ENCODE data around the gene PARL.
"Not testable (repeated sequence)": the region's sequence is repeated elsewhere in the genome, so short reads cannot be mapped to it uniquely, and the experiment has no call there.

PARL gene

GRCh38 chr3:183794452-183794851 lies 90.2 kb downstream of the PARL start:
- Histone ChIP-seq H2AFZ (ENCODE audit: low read length, unreplicated experiment) (no peak overlapping the region), H3K27ac (ENCODE audit: low read depth, low read length) (no peak overlapping the region), H3K4me3 (ENCODE audit: low read depth, low read length) (no peak overlapping the region), H3K4me1 (ENCODE audit: control insufficient read depth, insufficient read depth, low read length, unreplicated experiment) (no peaks in the 10 kb centered on the region), H3K36me3 (ENCODE audit: insufficient read depth, low read length) (peaks cover 32% of the 10 kb centered on the region), H3K27me3 (ENCODE audit: insufficient read depth, low read length) (no peaks in the 10 kb centered on the region), H3K79me2 (ENCODE audit: control insufficient read depth, insufficient read depth, low read length, unreplicated experiment) (peaks cover 9% of the 10 kb centered on the region)

- H3K27me3 ChIP-seq (ENCODE audit: insufficient read depth, low read length): no peaks in the 10 kb centered on the region
- H3K36me3 ChIP-seq (ENCODE audit: insufficient read depth, low read length): peaks cover 33% of the 10 kb centered on the region
- no peak overlapping the region for H3K27ac ChIP-seq (ENCODE audit: low read depth, low read length)
- peaks cover 3% of the 10 kb centered on the region for H3K4me1 ChIP-seq (ENCODE audit: control insufficient read depth, insufficient read depth, low read length, unreplicated experiment)
- no peak overlapping the region for H3K4me3 ChIP-seq (ENCODE audit: low read depth, low read length)
- peaks cover 20% of the 10 kb centered on the region for H3K79me2 ChIP-seq (ENCODE audit: control insufficient read depth, insufficient read depth, low read length, unreplicated experiment)
- no peak overlapping the region for H2AFZ ChIP-seq (ENCODE audit: low read length, unreplicated experiment)
Observed at GRCh38 chr3:183792976-183793375, 91.7 kb downstream of the PARL start.

DNA sequence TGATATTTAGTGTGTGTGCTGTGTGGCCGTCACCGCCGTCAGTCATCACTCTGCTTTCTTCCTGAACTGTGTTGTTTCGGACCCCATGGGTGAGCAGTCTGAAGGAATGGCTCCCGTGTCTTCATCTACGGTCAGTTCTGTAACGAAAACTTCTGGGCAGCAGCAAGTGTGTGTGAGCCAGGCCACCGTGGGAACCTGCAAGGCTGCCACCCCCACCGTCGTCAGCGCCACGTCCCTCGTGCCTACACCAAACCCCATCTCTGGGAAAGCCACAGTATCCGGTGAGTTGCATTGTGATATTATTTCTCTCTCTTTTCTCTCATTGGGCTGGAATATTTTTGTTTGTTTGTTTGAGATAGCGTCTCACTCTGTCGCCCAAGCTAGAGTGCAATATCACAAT lies 94.0 kb downstream of the PARL start:
- H2AFZ ChIP-seq (ENCODE audit: low read length, unreplicated experiment): no peak overlapping the region
- H3K4me3 ChIP-seq (ENCODE audit: low read depth, low read length): no peak overlapping the region
- no peak overlapping the region for H3K27ac ChIP-seq (ENCODE audit: low read depth, low read length)
- H3K27me3 ChIP-seq (ENCODE audit: insufficient read depth, low read length): no peaks in the 10 kb centered on the region
- peaks cover 3% of the 10 kb centered on the region for H3K4me1 ChIP-seq (ENCODE audit: control insufficient read depth, insufficient read depth, low read length, unreplicated experiment)
- peaks cover 24% of the 10 kb centered on the region for H3K79me2 ChIP-seq (ENCODE audit: control insufficient read depth, insufficient read depth, low read length, unreplicated experiment)
- peaks cover 45% of the 10 kb centered on the region for H3K36me3 ChIP-seq (ENCODE audit: insufficient read depth, low read length)

DNA sequence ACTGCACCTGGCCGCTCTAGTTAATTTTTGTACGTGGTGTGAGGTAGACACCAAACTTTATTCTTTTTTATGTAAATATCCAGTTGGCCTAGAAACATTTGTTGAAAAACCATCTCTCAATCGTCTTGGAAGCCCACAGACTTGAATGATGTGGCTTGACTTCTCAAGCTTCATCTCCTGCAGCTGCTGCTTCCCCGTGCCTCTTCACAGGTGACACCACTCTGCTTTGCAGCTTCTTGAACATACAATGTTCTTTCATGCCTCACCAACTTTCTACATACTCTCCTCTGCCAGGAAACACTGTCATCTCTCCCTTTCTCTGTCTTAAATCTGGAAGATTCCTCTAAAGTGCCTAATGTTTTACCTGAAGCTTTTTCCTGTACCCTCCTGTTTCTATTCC lies 94.9 kb downstream of the PARL start:
- Histone ChIP-seq H2AFZ (ENCODE audit: low read length, unreplicated experiment) (no peak overlapping the region), H3K36me3 (ENCODE audit: insufficient read depth, low read length) (peaks cover 46% of the 10 kb centered on the region), H3K4me1 (ENCODE audit: control insufficient read depth, insufficient read depth, low read length, unreplicated experiment) (peaks cover 3% of the 10 kb centered on the region), H3K27me3 (ENCODE audit: insufficient read depth, low read length) (no peaks in the 10 kb centered on the region), H3K27ac (ENCODE audit: low read depth, low read length) (no peak overlapping the region), H3K4me3 (ENCODE audit: low read depth, low read length) (no peak overlapping the region), H3K79me2 (ENCODE audit: control insufficient read depth, insufficient read depth, low read length, unreplicated experiment) (peaks cover 24% of the 10 kb centered on the region)

- H3K27ac ChIP-seq (ENCODE audit: low read depth, low read length); H2AFZ ChIP-seq (ENCODE audit: low read length, unreplicated experiment); H3K27me3 ChIP-seq (ENCODE audit: insufficient read depth, low read length); H3K4me3 ChIP-seq (ENCODE audit: low read depth, low read length): not testable (repeated sequence)
- peaks cover 58% of the 10 kb centered on the region for H3K36me3 ChIP-seq (ENCODE audit: insufficient read depth, low read length)
- peaks cover 31% of the 10 kb centered on the region for H3K79me2 ChIP-seq (ENCODE audit: control insufficient read depth, insufficient read depth, low read length, unreplicated experiment)
- peaks cover 17% of the 10 kb centered on the region for H3K4me1 ChIP-seq (ENCODE audit: control insufficient read depth, insufficient read depth, low read length, unreplicated experiment)
Observed at GRCh38 chr3:183784503-183784902, 100.2 kb downstream of the PARL start.

DNA sequence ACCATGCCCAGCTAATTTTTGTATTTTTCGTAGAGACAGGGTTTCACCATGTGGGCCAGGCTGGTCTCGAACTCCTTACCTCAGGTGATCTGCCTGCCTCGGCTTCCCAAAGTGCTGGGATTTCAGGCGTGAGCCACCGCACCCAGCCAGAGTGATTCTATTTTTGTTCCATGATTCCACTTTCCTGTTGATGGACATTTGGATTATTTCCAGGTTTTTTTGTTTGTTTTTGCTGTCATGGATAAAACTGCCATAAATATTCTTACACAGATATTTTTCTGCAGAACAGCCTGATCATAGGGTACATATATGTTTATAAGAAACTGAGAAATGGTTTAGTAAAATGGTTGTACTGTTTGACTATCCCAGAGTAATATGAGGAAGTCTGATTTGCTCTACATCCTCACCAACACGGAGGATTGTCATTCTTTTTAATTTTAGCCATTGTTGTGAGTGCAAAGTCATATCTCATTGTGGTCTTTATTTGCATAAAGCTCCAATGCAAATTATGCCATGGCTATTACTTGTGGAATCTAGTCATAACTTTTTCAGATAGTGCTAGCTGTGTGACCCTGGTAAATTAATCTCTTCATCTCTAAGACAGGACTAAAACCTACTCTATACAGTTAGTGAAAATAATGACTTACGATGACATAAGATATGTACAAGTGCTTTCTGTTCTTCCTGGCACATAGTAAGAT lies 102.0 kb downstream of the PARL start:
- Histone ChIP-seq H3K27ac (ENCODE audit: low read depth, low read length) (no peak overlapping the region), H3K79me2 (ENCODE audit: control insufficient read depth, insufficient read depth, low read length, unreplicated experiment) (peaks cover 20% of the 10 kb centered on the region), H3K27me3 (ENCODE audit: insufficient read depth, low read length) (no peaks in the 10 kb centered on the region), H2AFZ (ENCODE audit: low read length, unreplicated experiment) (no peak overlapping the region), H3K4me1 (ENCODE audit: control insufficient read depth, insufficient read depth, low read length, unreplicated experiment) (peaks cover 14% of the 10 kb centered on the region), H3K36me3 (ENCODE audit: insufficient read depth, low read length) (peaks cover 57% of the 10 kb centered on the region), H3K4me3 (ENCODE audit: low read depth, low read length) (no peak overlapping the region)

- no peak overlapping the region for H2AFZ ChIP-seq (ENCODE audit: low read length, unreplicated experiment)
- H3K27ac ChIP-seq (ENCODE audit: low read depth, low read length): no peak overlapping the region
- H3K79me2 ChIP-seq (ENCODE audit: control insufficient read depth, insufficient read depth, low read length, unreplicated experiment): peaks cover 16% of the 10 kb centered on the region
- H3K36me3 ChIP-seq (ENCODE audit: insufficient read depth, low read length): peaks cover 55% of the 10 kb centered on the region
- H3K4me3 ChIP-seq (ENCODE audit: low read depth, low read length): no peak overlapping the region
- no peaks in the 10 kb centered on the region for H3K27me3 ChIP-seq (ENCODE audit: insufficient read depth, low read length)
- peaks cover 18% of the 10 kb centered on the region for H3K4me1 ChIP-seq (ENCODE audit: control insufficient read depth, insufficient read depth, low read length, unreplicated experiment)
Observed at GRCh38 chr3:183781246-183781645, 103.4 kb downstream of the PARL start.

GRCh38 chr3:183779896-183780465 lies 104.7 kb downstream of the PARL start:
- Histone ChIP-seq H2AFZ (ENCODE audit: low read length, unreplicated experiment) (no peak overlapping the region), H3K4me3 (ENCODE audit: low read depth, low read length) (no peak overlapping the region), H3K79me2 (ENCODE audit: control insufficient read depth, insufficient read depth, low read length, unreplicated experiment) (peaks cover 16% of the 10 kb centered on the region), H3K27me3 (ENCODE audit: insufficient read depth, low read length) (no peaks in the 10 kb centered on the region), H3K27ac (ENCODE audit: low read depth, low read length) (no peak overlapping the region), H3K4me1 (ENCODE audit: control insufficient read depth, insufficient read depth, low read length, unreplicated experiment) (peaks cover 29% of the 10 kb centered on the region), H3K36me3 (ENCODE audit: insufficient read depth, low read length) (peaks cover 54% of the 10 kb centered on the region)

Data from ACC112 (cell line).